RPMI7951 (cell line): ENCODE data around the gene RER1. TPM values are rescaled to one million over a fixed set of nuclear protein-coding genes. Genes with fewer than 3 reads are reported as not detected.

ENCODE experiments used
- DNase-seq: peaks from one replicate; pipeline ENCODE4 v3.0.0-alpha.2; 2012; ENCODE audit warnings: low read depth
- total RNA-seq: library from RNA; depleted of rRNA; stranded (reverse); fragments of >200 nt; shearing (Covaris generic); gene quantifications from 2 replicates; pipeline ENCODE4 v1.2.3, GENCODE V29; 2014

Gene RER1
- total RNA-seq, 1 experiment from 2014 or later: 113 TPM

- no peak for DNase-seq
Measured at GRCh38 chr1:2407166-2407990, 15.7 kb downstream of the RER1 start.

GRCh38 chr1:2407991-2408275 is 16.3 kb downstream of the RER1 start:
- DNase-seq: no peak

- no peak for DNase-seq
Measured at GRCh38 chr1:2408456-2408855, 16.8 kb downstream of the RER1 start.

- DNase-seq: no peak
Measured at GRCh38 chr1:2408859-2409276, 17.2 kb downstream of the RER1 start.

GRCh38 chr1:2409745-2410144 is 18.1 kb downstream of the RER1 start:
- DNase-seq: no peak

GRCh38 chr1:2411801-2412394 is 20.3 kb downstream of the RER1 start:
- DNase-seq: no peak

GRCh38 chr1:2412395-2412772 is 20.7 kb downstream of the RER1 start, which contains the start of gene PEX10:
TSS of gene PEX10 (minus strand) at chr1:2412564. CDS start at chr1:2412502, 62 bp downstream.
- peak; percentile 93 for DNase-seq

- DNase-seq: no peak
Measured at GRCh38 chr1:2412773-2413494, 21.3 kb downstream of the RER1 start.

- DNase-seq: no peak
Measured at GRCh38 chr1:2413495-2414296, 22.1 kb downstream of the RER1 start.

GRCh38 chr1:2414297-2414958 is 22.8 kb downstream of the RER1 start:
- DNase-seq: peak; percentile 61

- DNase-seq: no peak
Measured at GRCh38 chr1:2415337-2415736, 23.7 kb downstream of the RER1 start.

- DNase-seq: no peak
Measured at GRCh38 chr1:2415801-2416208, 24.2 kb downstream of the RER1 start.

GRCh38 chr1:2416403-2416802 is 24.8 kb downstream of the RER1 start:
- no peak for DNase-seq

GRCh38 chr1:2417083-2417832 is 25.6 kb downstream of the RER1 start:
- DNase-seq: no peak

GRCh38 chr1:2417833-2418225 is 26.2 kb downstream of the RER1 start:
- no peak for DNase-seq

- DNase-seq: no peak
Measured at GRCh38 chr1:2418791-2419320, 27.2 kb downstream of the RER1 start.

- no peak for DNase-seq
Measured at GRCh38 chr1:2419416-2419815, 27.8 kb downstream of the RER1 start.

- no peak for DNase-seq
Measured at GRCh38 chr1:2422523-2422922, 30.9 kb downstream of the RER1 start.

- DNase-seq: no peak
Measured at GRCh38 chr1:2425892-2426291, 34.3 kb downstream of the RER1 start.

GRCh38 chr1:2426540-2426939 is 34.9 kb downstream of the RER1 start:
- DNase-seq: no peak

GRCh38 chr1:2427051-2427450 is 35.4 kb downstream of the RER1 start:
- no peak for DNase-seq
